PC-9 (cell line): ENCODE data around the gene RNF17. TPM values are rescaled to one million over a fixed set of nuclear protein-coding genes. Genes with fewer than 3 reads are reported as not detected.

ENCODE experiments used
- BruUV-seq: library from RNA; stranded (reverse); fragments of 400-500 nt; replicated peaks from 2 replicates; lab custom pipeline; 2021; lab: Mats Ljungman, UMichigan
- CTCF ChIA-PET: fragments of 300-600 bp; sonication (Branson Sonifier 250); formaldehyde crosslinking; loops from one replicate; lab custom pipeline; 2022; ENCODE audit warnings: antibody characterized with exemption; lab: Charles Lee
- POLR2A ChIA-PET: fragments of 300-600 bp; sonication (Branson Sonifier 250); formaldehyde crosslinking; loops from one replicate; lab custom pipeline; 2022; ENCODE audit warnings: antibody characterized with exemption; ENCODE audit not compliant: unreplicated experiment; lab: Charles Lee
- DNase-seq, 2 experiments: peaks; one replicate each; pipeline versions ENCODE4 v3.0.0 to v3.0.0-alpha.2; 2015 to 2022; ENCODE audit warnings: mixed read lengths in 1 of 2
- H2AFZ ChIP-seq: fragments of 200-600 bp; sonication (generic); 2 replicates; pipeline ENCODE4 v1.8.1; 2017; ENCODE audit warnings: antibody characterized with exemption
- H3F3A ChIP-seq: fragments of 200-600 bp; sonication (generic); 2 replicates; pipeline ENCODE4 v1.8.1; 2017; ENCODE audit warnings: antibody characterized with exemption, mild to moderate bottlenecking, low read depth; ENCODE audit not compliant: insufficient read depth
- H3K27ac ChIP-seq: fragments of 200-600 bp; sonication (generic); 2 replicates; pipeline ENCODE4 v1.6.1; 2016; ENCODE audit warnings: mixed run types
- H3K27me3 ChIP-seq: fragments of 200-600 bp; sonication (generic); 2 replicates; pipeline ENCODE4 v1.6.1; 2016; ENCODE audit warnings: low read depth, mixed run types; ENCODE audit not compliant: insufficient read depth
- H3K36me3 ChIP-seq: fragments of 200-600 bp; sonication (generic); 2 replicates; pipeline ENCODE4 v1.6.1; 2016; ENCODE audit warnings: low read depth, mixed run types
- H3K4me1 ChIP-seq: fragments of 200-600 bp; sonication (generic); replicated peaks from 2 replicates; pipeline ENCODE4 v1.6.1; 2016; ENCODE audit warnings: mixed run types; ENCODE audit not compliant: insufficient read depth
- H3K4me2 ChIP-seq: fragments of 200-600 bp; sonication (generic); 2 replicates; pipeline ENCODE4 v1.6.1; 2017; ENCODE audit warnings: mixed run types
- H3K4me3 ChIP-seq: fragments of 200-600 bp; sonication (generic); 2 replicates; pipeline ENCODE4 v1.6.1; 2016; ENCODE audit warnings: mixed run types
- H3K79me2 ChIP-seq: fragments of 200-600 bp; sonication (generic); 2 replicates; pipeline ENCODE4 v1.6.1; 2017; ENCODE audit warnings: low read depth, mixed run types
- H3K9me2 ChIP-seq: fragments of 200-600 bp; sonication (generic); 2 replicates; pipeline ENCODE4 v1.8.1; 2017; ENCODE audit warnings: mild to moderate bottlenecking; ENCODE audit not compliant: insufficient read depth
- H3K9me3 ChIP-seq: fragments of 200-600 bp; sonication (generic); 2 replicates; pipeline ENCODE4 v1.8.1; 2016; ENCODE audit warnings: low read depth; ENCODE audit not compliant: insufficient read depth
- H4K20me1 ChIP-seq: fragments of 200-600 bp; sonication (generic); 2 replicates; pipeline ENCODE4 v1.8.1; 2017; ENCODE audit not compliant: insufficient read depth
- CTCF ChIP-seq: fragments of 200-600 bp; sonication (generic); conservative IDR thresholded peaks from 2 replicates; pipeline ENCODE4 v1.6.1; 2017; ENCODE audit warnings: mixed run types, antibody characterized with exemption, mild to moderate bottlenecking, moderate library complexity
- EZH2 ChIP-seq: fragments of 200-600 bp; sonication (generic); IDR thresholded peaks from 2 replicates; pipeline ENCODE4 v1.8.0; 2017; ENCODE audit warnings: antibody characterized with exemption, low read depth
- intact Hi-C: fragments of 100-400 bp; cut with micrococcal nuclease; formaldehyde crosslinking; loops from one replicate; pipeline ENCODE4 v1.10.0; 2022; ENCODE audit not compliant: unreplicated experiment
- total RNA-seq: library from RNA; stranded (reverse); gene quantifications from 2 replicates; pipeline ENCODE4 v1.2.3, GENCODE V29; 2021

Gene RNF17
- total RNA-seq, 1 experiment from 2014 or later = not detected

GRCh38 chr13:24858953-24859352 is 95.0 kb downstream of the RNF17 start:
- H3K27me3 ChIP-seq = no peaks in the 10 kb centered on the region
- ChIA-PET POLR2A (no interaction called here), CTCF (no interaction called here)
- H3F3A ChIP-seq = no peaks in the 10 kb centered on the region
- H3K4me1 ChIP-seq = no peaks in the 10 kb centered on the region
- no peaks in the 10 kb centered on the region for H3K9me3 ChIP-seq
- intact Hi-C loops = no loop called here
- TF ChIP-seq CTCF (no peak), EZH2 (no peak)
- H3K4me2 ChIP-seq = no peak overlapping the region
- H3K4me3 ChIP-seq = no peak overlapping the region
- no peaks in the 10 kb centered on the region for H3K36me3 ChIP-seq
- H3K9me2 ChIP-seq = no peaks in the 10 kb centered on the region
- H3K27ac ChIP-seq = no peak overlapping the region
- no peak overlapping the region for H2AFZ ChIP-seq
- DNase-seq = no peak
- BruUV-seq = no TSS peak
- H3K79me2 ChIP-seq = no peaks in the 10 kb centered on the region
- H4K20me1 ChIP-seq = no peaks in the 10 kb centered on the region

GRCh38 chr13:24860770-24861169 is 96.8 kb downstream of the RNF17 start:
- H2AFZ ChIP-seq = no peak overlapping the region
- H3K27me3 ChIP-seq = no peaks in the 10 kb centered on the region
- no peak for DNase-seq
- intact Hi-C loops = no loop called here
- H3F3A ChIP-seq = no peaks in the 10 kb centered on the region
- no peak overlapping the region for H3K4me3 ChIP-seq
- H3K79me2 ChIP-seq = no peaks in the 10 kb centered on the region
- H3K9me3 ChIP-seq = no peaks in the 10 kb centered on the region
- no TSS peak for BruUV-seq
- no peaks in the 10 kb centered on the region for H4K20me1 ChIP-seq
- H3K4me1 ChIP-seq = no peaks in the 10 kb centered on the region
- H3K9me2 ChIP-seq = no peaks in the 10 kb centered on the region
- H3K36me3 ChIP-seq = no peaks in the 10 kb centered on the region
- POLR2A ChIA-PET = no interaction called here
- TF ChIP-seq CTCF = no peak
- TF ChIP-seq EZH2 = no peak
- no peak overlapping the region for H3K4me2 ChIP-seq
- H3K27ac ChIP-seq = no peak overlapping the region
- CTCF ChIA-PET = no interaction called here

GRCh38 chr13:24861617-24862362 is 97.8 kb downstream of the RNF17 start:
- intact Hi-C loops = no loop called here
- ChIA-PET CTCF (no interaction called here), POLR2A (no interaction called here)
- TF ChIP-seq EZH2 = no peak
- TF ChIP-seq CTCF = no peak
- H3K79me2 ChIP-seq = no peaks in the 10 kb centered on the region
- H3K27me3 ChIP-seq = no peaks in the 10 kb centered on the region
- H3K4me2 ChIP-seq = no peak overlapping the region
- H2AFZ ChIP-seq = no peak overlapping the region
- no peaks in the 10 kb centered on the region for H3K9me3 ChIP-seq
- H3K27ac ChIP-seq = no peak overlapping the region
- no peaks in the 10 kb centered on the region for H4K20me1 ChIP-seq
- H3K9me2 ChIP-seq = no peaks in the 10 kb centered on the region
- H3K4me3 ChIP-seq = no peak overlapping the region
- H3K4me1 ChIP-seq = no peaks in the 10 kb centered on the region
- BruUV-seq = no TSS peak
- H3F3A ChIP-seq = no peaks in the 10 kb centered on the region
- no peaks in the 10 kb centered on the region for H3K36me3 ChIP-seq
- no peak for DNase-seq
